Stimulated activated CD8-positive, alpha-beta memory T cell treated with anti-CD3 and anti-CD28 coated beads, Interleukin-7, amount 100 ng/mL, for 4 hours (primary cell): ENCODE data around the gene ZNF397.
"Not testable (repeated sequence)": the region's sequence is repeated elsewhere in the genome, so short reads cannot be mapped to it uniquely, and the experiment has no call there.

ENCODE experiments used
- DNase-seq, 2 donors: peaks; one replicate each; pipeline ENCODE4 v3.0.0-alpha.2; 2020; ENCODE audit warnings: low read depth in 2 of 2

Gene ZNF397

GRCh38 chr18:35240664-35241447 is at the start of gene ZNF397:
ZNF397 (plus strand) TSS chr18:35241034; CDS start chr18:35242471, 1,437 bp downstream.
- DNase-seq = peak; percentile 91 to 96

- DNase-seq = no peak
These were observed 49.2 kb upstream of the ZNF397 start for GRCh38 chr18:35191698-35192025.

- no peak for DNase-seq
These were observed 48.4 kb upstream of the ZNF397 start for GRCh38 chr18:35192415-35192814.

- DNase-seq = no peak
These were observed 47.5 kb upstream of the ZNF397 start for GRCh38 chr18:35193316-35193715.

- DNase-seq = no peak
These were observed 43.5 kb upstream of the ZNF397 start for GRCh38 chr18:35197296-35197695.

GRCh38 chr18:35201256-35201931 is 39.4 kb upstream of the ZNF397 start:
- DNase-seq = no peak

- no peak for DNase-seq
These were observed 37.8 kb upstream of the ZNF397 start for GRCh38 chr18:35203067-35203466.

GRCh38 chr18:35205199-35205712 is 35.6 kb upstream of the ZNF397 start:
- DNase-seq = no peak

- not testable (repeated sequence) for DNase-seq
These were observed 34.9 kb upstream of the ZNF397 start for GRCh38 chr18:35205746-35206458.

- DNase-seq = no peak
These were observed 25.8 kb upstream of the ZNF397 start for GRCh38 chr18:35215026-35215425.

- DNase-seq = not testable (repeated sequence)
These were observed 24.2 kb upstream of the ZNF397 start for GRCh38 chr18:35216611-35217010.

- DNase-seq = not testable (repeated sequence)
These were observed 21.5 kb upstream of the ZNF397 start for GRCh38 chr18:35219331-35219730.

- no peak for DNase-seq
These were observed 20.4 kb upstream of the ZNF397 start for GRCh38 chr18:35220424-35220823.

GRCh38 chr18:35223797-35224196 is 17.0 kb upstream of the ZNF397 start:
- no peak for DNase-seq

- DNase-seq = no peak
These were observed 13.6 kb upstream of the ZNF397 start for GRCh38 chr18:35227254-35227653.

- DNase-seq = peak; percentile 55 to 62
These were observed 9.8 kb upstream of the ZNF397 start for GRCh38 chr18:35231052-35231451.

GRCh38 chr18:35236571-35237363 is 4.1 kb upstream of the ZNF397 start:
- no peak for DNase-seq

GRCh38 chr18:35239314-35239713 is 1.5 kb upstream of the ZNF397 start:
- no peak for DNase-seq

- DNase-seq = no peak
These were observed 592 bp downstream of the ZNF397 start for GRCh38 chr18:35241448-35241804.

- no peak for DNase-seq
These were observed 1.6 kb downstream of the ZNF397 start for GRCh38 chr18:35242426-35242825.

- DNase-seq = no peak
These were observed 3.8 kb downstream of the ZNF397 start for GRCh38 chr18:35244671-35245070.
